WTC11 (cell line): ENCODE data around the gene CRYBB2. TPM values are rescaled to one million over a fixed set of nuclear protein-coding genes. Genes with fewer than 3 reads are reported as not detected.

Experiments used
- ATAC-seq: fragments of 200-7000 bp; cut with Tn5 transposase; 2 replicates; pipeline ENCODE4 v1.10.0; 2021; ENCODE audit warnings: mild to moderate bottlenecking, moderate library complexity
- CTCF ChIA-PET: fragments of 300-600 bp; sonication (Branson Sonifier 250); formaldehyde crosslinking; loops from one replicate; lab custom pipeline; 2021; ENCODE audit warnings: antibody characterized with exemption; lab: Charles Lee
- POLR2A ChIA-PET: fragments of 350-600 bp; sonication (Branson Sonifier 250); formaldehyde crosslinking; loops from one replicate; lab custom pipeline; 2021; ENCODE audit warnings: antibody characterized with exemption; lab: Charles Lee
- DNase-seq: peaks from one replicate; pipeline ENCODE4 v3.0.0; 2021; ENCODE audit warnings: low spot score
- H3K27ac Mint-ChIP-seq: 2 replicates; pipeline ENCODE4 v1.8.0; 2021; ENCODE audit warnings: mixed read lengths
- H3K27me3 Mint-ChIP-seq: 2 replicates; pipeline ENCODE4 v1.8.0; 2021; ENCODE audit warnings: low read depth, mild to moderate bottlenecking, moderate library complexity, mixed read lengths
- H3K36me3 Mint-ChIP-seq: 2 replicates; pipeline ENCODE4 v1.8.0; 2021; ENCODE audit warnings: mixed read lengths
- H3K4me1 Mint-ChIP-seq: 2 replicates; pipeline ENCODE4 v1.8.0; 2022; ENCODE audit warnings: mixed read lengths
- H3K4me3 Mint-ChIP-seq: 2 replicates; pipeline ENCODE4 v1.8.0; 2021; ENCODE audit warnings: mild to moderate bottlenecking, moderate library complexity, mixed read lengths
- H3K9me3 Mint-ChIP-seq: 2 replicates; pipeline ENCODE4 v1.8.0; 2021; ENCODE audit warnings: mixed read lengths
- AFF4 ChIP-seq: sonication (generic); formaldehyde crosslinking; IDR thresholded peaks from 2 replicates; pipeline ENCODE4 v1.8.1; 2023; ENCODE audit warnings: mild to moderate bottlenecking, missing genetic modification reagents, borderline replicate concordance
- ARID4B ChIP-seq: sonication (generic); formaldehyde crosslinking; IDR thresholded peaks from 2 replicates; pipeline ENCODE4 v1.8.0; 2023; ENCODE audit warnings: missing genetic modification reagents, mild to moderate bottlenecking, borderline replicate concordance
- CREB1 ChIP-seq: sonication (generic); formaldehyde crosslinking; IDR thresholded peaks from 2 replicates; pipeline ENCODE4 v1.8.0; 2023; ENCODE audit warnings: mild to moderate bottlenecking, missing genetic modification reagents
- FOXJ3 ChIP-seq: sonication (generic); formaldehyde crosslinking; IDR thresholded peaks from 2 replicates; pipeline ENCODE4 v1.9.0; 2021; ENCODE audit warnings: missing genetic modification reagents, mild to moderate bottlenecking, borderline replicate concordance
- FOXK1 ChIP-seq: sonication (generic); formaldehyde crosslinking; IDR thresholded peaks from 2 replicates; pipeline ENCODE4 v1.8.0; 2022; ENCODE audit warnings: mild to moderate bottlenecking, moderate library complexity, missing genetic modification reagents
- FOXP1 ChIP-seq: sonication (generic); formaldehyde crosslinking; IDR thresholded peaks from 2 replicates; pipeline ENCODE4 v1.8.0; 2022; ENCODE audit warnings: missing genetic modification reagents, mild to moderate bottlenecking, moderate library complexity, borderline replicate concordance
- FOXP4 ChIP-seq: sonication (generic); formaldehyde crosslinking; IDR thresholded peaks from 2 replicates; pipeline ENCODE4 v1.8.0; 2022; ENCODE audit warnings: mild to moderate bottlenecking, missing genetic modification reagents
- IRF1 ChIP-seq: sonication (generic); formaldehyde crosslinking; IDR thresholded peaks from 2 replicates; pipeline ENCODE4 v1.8.0; 2023; ENCODE audit warnings: missing genetic modification reagents
- JUN ChIP-seq: sonication (generic); formaldehyde crosslinking; IDR thresholded peaks from 2 replicates; pipeline ENCODE4 v1.8.0; 2023; ENCODE audit warnings: mild to moderate bottlenecking, missing genetic modification reagents
- NR3C1 ChIP-seq: sonication (generic); formaldehyde crosslinking; conservative IDR thresholded peaks from 2 replicates; pipeline ENCODE4 v1.8.1; 2023; ENCODE audit warnings: low read depth, mild to moderate bottlenecking, missing genetic modification reagents
- SMAD3 ChIP-seq: sonication (generic); formaldehyde crosslinking; IDR thresholded peaks from 2 replicates; pipeline ENCODE4 v1.8.0; 2022; ENCODE audit warnings: missing genetic modification reagents, mild to moderate bottlenecking, borderline replicate concordance
- SMAD4 ChIP-seq: sonication (generic); formaldehyde crosslinking; IDR thresholded peaks from 2 replicates; pipeline ENCODE4 v1.8.0; 2022; ENCODE audit warnings: mild to moderate bottlenecking, missing genetic modification reagents
- TEAD4 ChIP-seq: sonication (generic); formaldehyde crosslinking; IDR thresholded peaks from 2 replicates; pipeline ENCODE4 v1.8.0; 2022; ENCODE audit warnings: mild to moderate bottlenecking, missing genetic modification reagents
- TP53 ChIP-seq: sonication (generic); formaldehyde crosslinking; IDR thresholded peaks from 2 replicates; pipeline ENCODE4 v1.8.1; 2023; ENCODE audit warnings: mild to moderate bottlenecking, missing genetic modification reagents
- USF1 ChIP-seq: sonication (generic); formaldehyde crosslinking; IDR thresholded peaks from 2 replicates; pipeline ENCODE4 v1.8.0; 2022; ENCODE audit warnings: mild to moderate bottlenecking, missing genetic modification reagents
- ZNF121 ChIP-seq: sonication (generic); formaldehyde crosslinking; IDR thresholded peaks from 2 replicates; pipeline ENCODE4 v1.8.0; 2023; ENCODE audit warnings: missing genetic modification reagents
- ZNF232 ChIP-seq: sonication (generic); formaldehyde crosslinking; IDR thresholded peaks from 2 replicates; pipeline ENCODE4 v1.8.0; 2022; ENCODE audit warnings: mild to moderate bottlenecking, missing genetic modification reagents
- ZNF281 ChIP-seq: sonication (generic); formaldehyde crosslinking; IDR thresholded peaks from 2 replicates; pipeline ENCODE4 v1.8.0; 2023; ENCODE audit warnings: mild to moderate bottlenecking, missing genetic modification reagents
- ZNF396 ChIP-seq: fragments of 250-450 bp; sonication (Bioruptor Pico); IDR thresholded peaks from 2 replicates; pipeline ENCODE4 v1.8.0; 2021; ENCODE audit warnings: mild to moderate bottlenecking, moderate library complexity, borderline replicate concordance
- total RNA-seq: library from RNA; stranded (reverse); gene quantifications from 3 replicates; pipeline ENCODE4 v1.2.3, GENCODE V29; 2021

CRYBB2 gene
- total RNA-seq, 1 experiment from 2014 or later = 0.28 TPM

- H3K4me1 Mint-ChIP-seq = no peaks in the 10 kb centered on the region
- H3K27me3 Mint-ChIP-seq = no peaks in the 10 kb centered on the region
- ChIA-PET POLR2A (no interaction called here), CTCF (interaction anchor here (0.6 to 1.7 kb wide), 4 partner anchors 9 to 143 kb away, joined by 3 to 10 read pairs (median 4); no protein-coding TSS in a partner anchor)
- no peak overlapping the region for H3K4me3 Mint-ChIP-seq
- ATAC-seq = peak; percentile 44; the same call in 1 of the 2 replicates
- H3K36me3 Mint-ChIP-seq = peaks cover 19% of the 10 kb centered on the region
- H3K27ac Mint-ChIP-seq = no peak overlapping the region
- DNase-seq = peak; percentile 43
- TF ChIP-seq FOXJ3 (no peak), ZNF121 (no peak), CREB1 (CRISPR knock-in tag) (0 out of 2 replicates have a peak, but pooled peaks have one; percentile 24), SMAD4 (no peak), ARID4B (CRISPR knock-in tag) (peak; percentile 70; the same call in 1 of the 2 replicates), IRF1 (CRISPR knock-in tag) (peak; percentile 64; the same call in 1 of the 2 replicates), ZNF232 (CRISPR knock-in tag) (0 out of 2 replicates have a peak, but pooled peaks have one; percentile 52), FOXK1 (CRISPR knock-in tag) (0 out of 2 replicates have a peak, but pooled peaks have one; percentile 23), AFF4 (CRISPR knock-in tag) (no peak), FOXP4 (CRISPR knock-in tag) (peak; percentile 70; the same call in 1 of the 2 replicates), NR3C1 (CRISPR knock-in tag) (no peak), TEAD4 (peak; percentile 66; the same call in 1 of the 2 replicates), JUN (CRISPR knock-in tag) (0 out of 2 replicates have a peak, but pooled peaks have one; percentile 75), SMAD3 (CRISPR knock-in tag) (peak; percentile 80; the same call in 1 of the 2 replicates), FOXP1 (CRISPR knock-in tag) (0 out of 2 replicates have a peak, but pooled peaks have one; percentile 36), TP53 (CRISPR knock-in tag) (0 out of 2 replicates have a peak, but pooled peaks have one; percentile 65), ZNF396 (no peak), USF1 (CRISPR knock-in tag) (peak; percentile 38; the same call in 1 of the 2 replicates), ZNF281 (CRISPR knock-in tag) (0 out of 2 replicates have a peak, but pooled peaks have one; percentile 19)
- peaks cover 10% of the 10 kb centered on the region; the same call in 1 of the 2 replicates for H3K9me3 Mint-ChIP-seq
These were observed 25.9 kb upstream of the CRYBB2 start for GRCh38 chr22:25193548-25193947.
